SK-N-SH treated with all-trans-retinoic acid at 6 μM for 48 hours (cell line): ENCODE data around the gene SUCLG1.

Source experiments
- CSRNP3 ChIP-seq: fragments of 250-450 bp; sonication (Bioruptor Pico); IDR thresholded peaks from 2 replicates; pipeline ENCODE4 v1.5.1; 2021; ENCODE audit warnings: mild to moderate bottlenecking, moderate library complexity
- RARB ChIP-seq: fragments of 250-450 bp; sonication (Bioruptor Pico); IDR thresholded peaks from 2 replicates; pipeline ENCODE4 v1.8.0; 2021; ENCODE audit warnings: mild to moderate bottlenecking, moderate library complexity
- TCF4 ChIP-seq: fragments of 250-450 bp; sonication (Bioruptor Pico); IDR thresholded peaks from 2 replicates; pipeline ENCODE4 v1.8.0; 2021; ENCODE audit warnings: mild to moderate bottlenecking, moderate library complexity, borderline replicate concordance
- ZFP3 ChIP-seq: fragments of 250-450 bp; sonication (Bioruptor Pico); IDR thresholded peaks from 2 replicates; pipeline ENCODE4 v1.5.0; 2020; ENCODE audit warnings: mild to moderate bottlenecking, moderate library complexity
- ZFP30 ChIP-seq: fragments of 450-650 bp; formaldehyde crosslinking; IDR thresholded peaks from 2 replicates; pipeline ENCODE4 v1.5.0; 2022; ENCODE audit warnings: mild to moderate bottlenecking, moderate library complexity
- TF ChIP-seq, protein P1 (sequence below): fragments of 250-450 bp; sonication (Bioruptor Pico); IDR thresholded peaks from 2 replicates; pipeline ENCODE4 v1.5.1; 2020; ENCODE audit warnings: low read depth, mild to moderate bottlenecking, moderate library complexity
- TF ChIP-seq, protein P2 (sequence below): fragments of 250-450 bp; sonication (Bioruptor Pico); IDR thresholded peaks from 2 replicates; pipeline ENCODE4 v1.8.0; 2020; ENCODE audit warnings: mild to moderate bottlenecking, moderate library complexity, borderline replicate concordance
- TF ChIP-seq, protein P3 (sequence below): fragments of 250-450 bp; sonication (Bioruptor Pico); IDR thresholded peaks from 2 replicates; pipeline ENCODE4 v1.8.0; 2021; ENCODE audit warnings: low read depth, mild to moderate bottlenecking, moderate library complexity, borderline replicate concordance

GRCh38 chr2:84383271-84383670 lies 75.8 kb downstream of the SUCLG1 start:
- TF ChIP-seq, protein P1, sequence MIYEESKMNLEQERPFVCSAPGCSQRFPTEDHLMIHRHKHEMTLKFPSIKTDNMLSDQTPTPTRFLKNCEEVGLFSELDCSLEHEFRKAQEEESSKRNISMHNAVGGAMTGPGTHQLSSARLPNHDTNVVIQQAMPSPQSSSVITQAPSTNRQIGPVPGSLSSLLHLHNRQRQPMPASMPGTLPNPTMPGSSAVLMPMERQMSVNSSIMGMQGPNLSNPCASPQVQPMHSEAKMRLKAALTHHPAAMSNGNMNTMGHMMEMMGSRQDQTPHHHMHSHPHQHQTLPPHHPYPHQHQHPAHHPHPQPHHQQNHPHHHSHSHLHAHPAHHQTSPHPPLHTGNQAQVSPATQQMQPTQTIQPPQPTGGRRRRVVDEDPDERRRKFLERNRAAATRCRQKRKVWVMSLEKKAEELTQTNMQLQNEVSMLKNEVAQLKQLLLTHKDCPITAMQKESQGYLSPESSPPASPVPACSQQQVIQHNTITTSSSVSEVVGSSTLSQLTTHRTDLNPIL (CRISPR knock-in tag): no peak
- TF ChIP-seq RARB (no peak), CSRNP3 (CRISPR knock-in tag) (no peak), ZFP3 (CRISPR knock-in tag) (no peak), TCF4 (CRISPR knock-in tag) (no peak), ZFP30 (no peak)
- TF ChIP-seq, protein P2, sequence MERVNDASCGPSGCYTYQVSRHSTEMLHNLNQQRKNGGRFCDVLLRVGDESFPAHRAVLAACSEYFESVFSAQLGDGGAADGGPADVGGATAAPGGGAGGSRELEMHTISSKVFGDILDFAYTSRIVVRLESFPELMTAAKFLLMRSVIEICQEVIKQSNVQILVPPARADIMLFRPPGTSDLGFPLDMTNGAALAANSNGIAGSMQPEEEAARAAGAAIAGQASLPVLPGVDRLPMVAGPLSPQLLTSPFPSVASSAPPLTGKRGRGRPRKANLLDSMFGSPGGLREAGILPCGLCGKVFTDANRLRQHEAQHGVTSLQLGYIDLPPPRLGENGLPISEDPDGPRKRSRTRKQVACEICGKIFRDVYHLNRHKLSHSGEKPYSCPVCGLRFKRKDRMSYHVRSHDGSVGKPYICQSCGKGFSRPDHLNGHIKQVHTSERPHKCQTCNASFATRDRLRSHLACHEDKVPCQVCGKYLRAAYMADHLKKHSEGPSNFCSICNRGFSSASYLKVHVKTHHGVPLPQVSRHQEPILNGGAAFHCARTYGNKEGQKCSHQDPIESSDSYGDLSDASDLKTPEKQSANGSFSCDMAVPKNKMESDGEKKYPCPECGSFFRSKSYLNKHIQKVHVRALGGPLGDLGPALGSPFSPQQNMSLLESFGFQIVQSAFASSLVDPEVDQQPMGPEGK: no peak
- TF ChIP-seq, protein P3, sequence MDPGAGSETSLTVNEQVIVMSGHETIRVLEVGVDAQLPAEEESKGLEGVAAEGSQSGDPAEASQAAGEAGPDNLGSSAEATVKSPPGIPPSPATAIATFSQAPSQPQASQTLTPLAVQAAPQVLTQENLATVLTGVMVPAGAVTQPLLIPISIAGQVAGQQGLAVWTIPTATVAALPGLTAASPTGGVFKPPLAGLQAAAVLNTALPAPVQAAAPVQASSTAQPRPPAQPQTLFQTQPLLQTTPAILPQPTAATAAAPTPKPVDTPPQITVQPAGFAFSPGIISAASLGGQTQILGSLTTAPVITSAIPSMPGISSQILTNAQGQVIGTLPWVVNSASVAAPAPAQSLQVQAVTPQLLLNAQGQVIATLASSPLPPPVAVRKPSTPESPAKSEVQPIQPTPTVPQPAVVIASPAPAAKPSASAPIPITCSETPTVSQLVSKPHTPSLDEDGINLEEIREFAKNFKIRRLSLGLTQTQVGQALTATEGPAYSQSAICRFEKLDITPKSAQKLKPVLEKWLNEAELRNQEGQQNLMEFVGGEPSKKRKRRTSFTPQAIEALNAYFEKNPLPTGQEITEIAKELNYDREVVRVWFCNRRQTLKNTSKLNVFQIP: no peak
